PC-3 (cell line): ENCODE data around the gene TDRD5. TPM values are rescaled to one million over a fixed set of nuclear protein-coding genes. Genes with fewer than 3 reads are reported as not detected.
"Not testable (repeated sequence)": the region's sequence is repeated elsewhere in the genome, so short reads cannot be mapped to it uniquely, and the experiment has no call there.

Source experiments
- ATAC-seq: fragments of 200-7000 bp; cut with Tn5 transposase; 2 replicates; pipeline ENCODE4 v1.9.1; 2020; ENCODE audit warnings: mild to moderate bottlenecking, moderate library complexity
- BruUV-seq: library from RNA; stranded (reverse); fragments of 400-500 nt; replicated peaks from 2 replicates; lab custom pipeline; 2021; lab: Mats Ljungman, UMichigan
- CTCF ChIA-PET: fragments of 300-600 bp; sonication (Branson Sonifier 250); formaldehyde crosslinking; loops from one replicate; lab custom pipeline; 2022; ENCODE audit warnings: antibody characterized with exemption; lab: Charles Lee
- POLR2A ChIA-PET: fragments of 300-600 bp; sonication (Branson Sonifier 250); formaldehyde crosslinking; loops from one replicate; lab custom pipeline; 2022; ENCODE audit warnings: antibody characterized with exemption; ENCODE audit not compliant: unreplicated experiment; lab: Charles Lee
- DNase-seq: peaks from one replicate; pipeline ENCODE4 v3.0.0-alpha.2; 2015
- H2AFZ ChIP-seq: fragments of 300-600 bp; sonication (generic); 2 replicates; pipeline ENCODE4 v1.6.0; 2016; ENCODE audit warnings: antibody characterized with exemption, low read length
- H3F3A ChIP-seq: fragments of 300-600 bp; sonication (generic); one replicate; pipeline ENCODE4 v1.6.0; 2017; ENCODE audit warnings: antibody characterized with exemption, low read length, control low read depth, mild to moderate bottlenecking; ENCODE audit not compliant: unreplicated experiment
- H3K27ac ChIP-seq: fragments of 300-600 bp; sonication (generic); 2 replicates; pipeline ENCODE4 v1.5.1; 2016; ENCODE audit warnings: mild to moderate bottlenecking, low read length
- H3K27me3 ChIP-seq: fragments of 300-600 bp; sonication (generic); 2 replicates; pipeline ENCODE4 v1.6.1; 2016; ENCODE audit warnings: low read length, mixed read lengths
- H3K36me3 ChIP-seq: fragments of 300-600 bp; sonication (generic); 2 replicates; pipeline ENCODE4 v1.6.1; 2016; ENCODE audit warnings: low read depth, mixed run types, low read length, mixed read lengths
- H3K4me1 ChIP-seq: fragments of 300-600 bp; sonication (generic); 2 replicates; pipeline ENCODE4 v1.5.1; 2016; ENCODE audit warnings: low read length; ENCODE audit not compliant: insufficient read depth
- H3K4me2 ChIP-seq: fragments of 300-600 bp; sonication (generic); 2 replicates; pipeline ENCODE4 v1.6.0; 2016; ENCODE audit warnings: low read length
- H3K4me3 ChIP-seq: fragments of 300-600 bp; sonication (generic); 2 replicates; pipeline ENCODE4 v1.5.1; 2016; ENCODE audit warnings: mild to moderate bottlenecking, low read length, mixed read lengths
- H3K79me2 ChIP-seq: fragments of 300-600 bp; sonication (generic); 2 replicates; pipeline ENCODE4 v1.6.1; 2017; ENCODE audit warnings: low read length, mixed read lengths
- H3K9ac ChIP-seq: fragments of 300-600 bp; sonication (generic); 2 replicates; pipeline ENCODE4 v1.6.0; 2016; ENCODE audit warnings: mild to moderate bottlenecking, low read length
- H3K9me2 ChIP-seq: fragments of 300-600 bp; sonication (generic); replicated peaks from 2 replicates; pipeline ENCODE4 v1.6.1; 2016; ENCODE audit warnings: mixed run types, low read length, mixed read lengths
- H3K9me3 ChIP-seq: fragments of 300-600 bp; sonication (generic); 2 replicates; pipeline ENCODE4 v1.6.1; 2016; ENCODE audit warnings: low read length, mixed read lengths
- H4K20me1 ChIP-seq: fragments of 300-600 bp; sonication (generic); 2 replicates; pipeline ENCODE4 v1.6.1; 2016; ENCODE audit warnings: low read length, mixed read lengths
- EZH2 ChIP-seq: fragments of 300-600 bp; sonication (generic); IDR thresholded peaks from one replicate; pipeline ENCODE4 v1.6.1; 2017; ENCODE audit warnings: antibody characterized with exemption, mild to moderate bottlenecking, low read length; ENCODE audit not compliant: unreplicated experiment
- EZH2phosphoT487 ChIP-seq: fragments of 300-600 bp; sonication (generic); IDR thresholded peaks from 2 replicates; pipeline ENCODE4 v1.6.1; 2018; ENCODE audit warnings: mild to moderate bottlenecking, antibody characterized with exemption, low read length, borderline replicate concordance
- intact Hi-C: fragments of 100-400 bp; cut with micrococcal nuclease; formaldehyde crosslinking; loops from 2 replicates; pipeline ENCODE4 v1.9.0; 2023
- total RNA-seq: library from RNA; depleted of rRNA; stranded (reverse); fragments of >200 nt; gene quantifications from 2 replicates; pipeline ENCODE4 v1.2.3, GENCODE V29; 2014
- TF ChIP-seq, protein P1 (sequence below): fragments of 300-600 bp; sonication (generic); conservative IDR thresholded peaks from 2 replicates; pipeline ENCODE4 v1.5.1; 2017; ENCODE audit warnings: antibody characterized with exemption, low read depth, mild to moderate bottlenecking, low read length

The TDRD5 gene
- total RNA-seq, 1 experiment from 2014 or later: not detected

DNA sequence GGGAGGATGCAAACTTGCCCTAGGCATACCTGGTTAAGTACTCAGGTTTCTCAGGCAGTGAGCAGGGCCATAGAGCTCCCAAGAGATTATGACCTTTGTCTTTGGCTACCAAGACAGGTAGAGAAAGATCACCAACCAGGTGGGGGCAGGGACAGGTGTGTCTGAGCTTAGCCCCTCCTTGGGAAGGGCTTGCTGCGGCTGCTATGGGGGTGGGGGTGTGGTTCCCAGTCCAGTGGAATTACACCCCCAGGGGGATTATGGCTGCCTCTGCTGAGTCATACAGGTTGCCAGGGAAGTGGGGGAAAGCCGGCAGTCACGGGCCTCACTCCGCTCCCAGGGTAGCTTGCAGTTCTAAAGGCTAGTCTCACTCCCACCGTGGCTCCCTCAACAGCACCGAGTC lies 86.2 kb downstream of the TDRD5 start:
- no peaks in the 10 kb centered on the region for H3K4me1 ChIP-seq
- H3K9me2 ChIP-seq: no peaks in the 10 kb centered on the region
- TF ChIP-seq EZH2 (no peak), EZH2phosphoT487 (no peak)
- TF ChIP-seq, protein P1, sequence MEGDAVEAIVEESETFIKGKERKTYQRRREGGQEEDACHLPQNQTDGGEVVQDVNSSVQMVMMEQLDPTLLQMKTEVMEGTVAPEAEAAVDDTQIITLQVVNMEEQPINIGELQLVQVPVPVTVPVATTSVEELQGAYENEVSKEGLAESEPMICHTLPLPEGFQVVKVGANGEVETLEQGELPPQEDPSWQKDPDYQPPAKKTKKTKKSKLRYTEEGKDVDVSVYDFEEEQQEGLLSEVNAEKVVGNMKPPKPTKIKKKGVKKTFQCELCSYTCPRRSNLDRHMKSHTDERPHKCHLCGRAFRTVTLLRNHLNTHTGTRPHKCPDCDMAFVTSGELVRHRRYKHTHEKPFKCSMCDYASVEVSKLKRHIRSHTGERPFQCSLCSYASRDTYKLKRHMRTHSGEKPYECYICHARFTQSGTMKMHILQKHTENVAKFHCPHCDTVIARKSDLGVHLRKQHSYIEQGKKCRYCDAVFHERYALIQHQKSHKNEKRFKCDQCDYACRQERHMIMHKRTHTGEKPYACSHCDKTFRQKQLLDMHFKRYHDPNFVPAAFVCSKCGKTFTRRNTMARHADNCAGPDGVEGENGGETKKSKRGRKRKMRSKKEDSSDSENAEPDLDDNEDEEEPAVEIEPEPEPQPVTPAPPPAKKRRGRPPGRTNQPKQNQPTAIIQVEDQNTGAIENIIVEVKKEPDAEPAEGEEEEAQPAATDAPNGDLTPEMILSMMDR: no peak
- H3K79me2 ChIP-seq: no peaks in the 10 kb centered on the region
- H3K36me3 ChIP-seq: no peaks in the 10 kb centered on the region
- no peak overlapping the region for H3K4me3 ChIP-seq
- ChIA-PET CTCF (no interaction called here), POLR2A (no interaction called here)
- H2AFZ ChIP-seq: no peak overlapping the region
- no peak overlapping the region for H3K27ac ChIP-seq
- no peaks in the 10 kb centered on the region for H3F3A ChIP-seq
- no TSS peak for BruUV-seq
- intact Hi-C loops: no loop called here
- H3K9me3 ChIP-seq: no peaks in the 10 kb centered on the region
- DNase-seq (no peak), ATAC-seq (no peak)
- H3K9ac ChIP-seq: no peak overlapping the region
- H3K4me2 ChIP-seq: no peak overlapping the region
- peaks cover 20% of the 10 kb centered on the region for H3K27me3 ChIP-seq
- H4K20me1 ChIP-seq: no peaks in the 10 kb centered on the region

DNA sequence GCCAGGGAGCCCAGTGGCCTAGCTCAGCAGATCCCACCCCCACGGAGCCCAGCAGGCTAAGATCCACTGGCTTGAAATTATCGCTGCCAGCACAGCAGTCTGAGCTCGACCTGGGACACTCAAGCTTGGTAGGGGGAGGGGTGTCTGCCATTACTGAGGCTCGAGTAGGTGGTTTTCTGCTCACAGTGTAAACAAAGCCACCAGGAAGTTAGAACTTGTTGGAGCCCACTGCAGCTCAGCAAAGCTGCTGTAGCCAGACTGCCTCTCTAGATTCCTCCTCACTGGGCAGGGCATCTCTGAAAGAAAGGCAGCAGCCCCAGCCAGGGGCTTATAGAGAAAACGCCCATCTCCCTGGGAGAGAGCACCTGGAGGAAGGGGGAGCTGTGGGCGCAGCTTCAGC lies 102.9 kb downstream of the TDRD5 start:
- H3K4me1 ChIP-seq, ATAC-seq, H3K9me2 ChIP-seq, H3K27ac ChIP-seq, CTCF ChIA-PET, BruUV-seq, H3K4me2 ChIP-seq, H2AFZ ChIP-seq, H3K79me2 ChIP-seq, DNase-seq, H3K9ac ChIP-seq, H4K20me1 ChIP-seq, H3K4me3 ChIP-seq, H3K36me3 ChIP-seq, H3F3A ChIP-seq, H3K9me3 ChIP-seq, POLR2A ChIA-PET, intact Hi-C loops: not testable (repeated sequence)
- H3K27me3 ChIP-seq: peaks cover 28% of the 10 kb centered on the region

DNA sequence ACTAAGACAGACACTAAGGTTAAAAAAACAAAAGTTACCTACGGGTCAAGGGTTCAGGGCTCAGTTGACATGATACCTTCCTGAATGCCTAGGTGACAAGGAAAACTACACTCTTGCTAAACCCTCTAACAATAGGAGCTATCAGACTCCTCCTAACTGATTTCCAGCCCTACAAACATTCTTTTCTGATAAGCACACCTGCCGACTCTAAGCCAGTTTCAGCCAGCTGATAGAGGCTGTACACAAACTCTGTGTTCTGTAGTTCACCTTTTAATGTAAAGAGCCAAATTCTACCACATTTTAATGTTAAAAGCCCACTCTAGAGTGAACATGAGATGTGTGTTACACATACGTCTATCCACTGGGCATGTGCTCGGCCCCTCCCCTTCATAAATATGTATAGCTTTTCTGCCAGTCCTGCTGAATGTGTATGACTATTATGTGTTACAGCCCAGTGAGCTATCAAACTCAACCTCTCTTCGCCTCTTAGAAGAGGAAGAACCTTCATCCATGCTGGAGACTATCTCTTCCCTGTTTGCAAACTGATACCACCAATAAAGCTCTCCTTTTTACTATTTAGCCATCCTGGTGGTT lies 111.4 kb downstream of the TDRD5 start:
- Histone ChIP-seq H3K79me2 (no peaks in the 10 kb centered on the region), H4K20me1 (no peaks in the 10 kb centered on the region), H3F3A (no peaks in the 10 kb centered on the region), H3K4me3 (no peak overlapping the region), H3K4me1 (no peaks in the 10 kb centered on the region), H3K27me3 (no peaks in the 10 kb centered on the region), H3K9me2 (no peaks in the 10 kb centered on the region), H3K36me3 (no peaks in the 10 kb centered on the region), H3K4me2 (no peak overlapping the region), H2AFZ (no peak overlapping the region), H3K9ac (no peak overlapping the region), H3K27ac (no peak overlapping the region), H3K9me3 (no peaks in the 10 kb centered on the region)
- intact Hi-C loops: no loop called here
- TF ChIP-seq EZH2phosphoT487 (no peak), EZH2 (no peak)
- TF ChIP-seq, protein P1: no peak
- no TSS peak for BruUV-seq
- ChIA-PET POLR2A (no interaction called here), CTCF (interaction anchor here (0.9 kb wide), 1 partner anchor 112 kb away, joined by 7 read pairs; no protein-coding TSS in a partner anchor)
- no peak for DNase-seq
- ATAC-seq: no peak
